Dermis microvascular lymphatic vessel endothelial cell (primary cell): ENCODE results near the gene COMT. TPM values are rescaled to one million over a fixed set of nuclear protein-coding genes. Genes with fewer than 3 reads are reported as not detected.
A peak's percentile ranks its signal among the peaks of the same experiment; 100 is the strongest.
"Not testable (repeated sequence)": the region's sequence is repeated elsewhere in the genome, so short reads cannot be mapped to it uniquely, and the experiment has no call there.

Source experiments
- DNase-seq, 2 donors: peaks; one replicate each; pipeline versions ENCODE4 v3.0.0 to v3.0.0-alpha.2; 2010; ENCODE audit warnings: low read depth in 2 of 2
- total RNA-seq: library from RNA; depleted of rRNA; stranded (reverse); fragments of >200 nt; gene quantifications from 2 replicates; pipeline ENCODE4 v1.2.1, GENCODE V29; 2014

COMT gene
- total RNA-seq, 1 donor from 2014 or later, result 253 TPM

DNA sequence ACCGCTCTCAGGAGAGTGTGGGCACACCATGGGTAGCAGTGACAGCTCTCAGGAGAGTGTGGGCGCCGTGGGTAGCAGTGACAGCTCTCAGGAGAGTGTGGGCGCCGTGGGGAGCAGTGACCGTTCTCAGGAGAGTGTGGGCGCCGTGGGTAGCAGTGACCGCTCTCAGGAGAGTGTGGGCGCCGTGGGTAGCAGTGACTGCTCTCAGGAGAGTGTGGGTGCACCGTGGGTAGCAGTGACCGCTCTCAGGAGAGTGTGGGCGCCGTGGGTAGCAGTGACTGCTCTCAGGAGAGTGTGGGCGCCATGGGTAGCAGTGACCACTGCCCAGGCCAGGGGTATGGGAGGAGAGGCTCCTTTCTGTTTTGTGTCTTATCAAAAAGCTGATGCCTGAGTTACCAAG, 33.7 kb upstream of the COMT start:
- not testable (repeated sequence) for DNase-seq

GRCh38 chr22:19909350-19910179, 32.0 kb upstream of the COMT start:
- DNase-seq, result peak; percentile 78 to 86

DNA sequence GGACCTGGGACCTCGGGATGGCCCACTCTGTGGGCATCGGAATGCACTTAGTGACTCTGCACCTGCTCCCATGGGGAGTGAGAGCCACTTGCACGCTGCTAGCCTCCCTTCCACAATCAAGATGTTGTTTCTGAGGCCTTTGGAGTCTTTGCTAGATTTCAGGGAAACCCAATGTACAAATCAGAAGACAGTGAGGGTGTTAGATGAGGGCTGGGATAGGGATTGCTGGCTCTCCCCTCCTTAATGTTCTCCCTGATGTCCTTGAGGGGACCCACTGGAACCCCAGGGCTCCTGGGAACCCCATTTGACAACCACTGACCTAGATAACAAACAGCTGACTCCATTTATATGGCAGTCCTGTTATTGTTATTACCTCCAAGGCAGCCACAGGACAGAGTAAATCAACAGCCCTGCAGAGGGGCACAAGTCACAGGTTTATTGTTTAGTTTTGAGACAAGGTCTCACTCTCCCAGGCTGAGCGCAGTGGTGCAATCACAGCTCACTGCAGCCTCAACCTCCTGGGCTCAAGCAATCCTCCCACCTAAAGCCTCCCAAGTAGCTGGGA, 31.3 kb upstream of the COMT start:
- no peak for DNase-seq

DNA sequence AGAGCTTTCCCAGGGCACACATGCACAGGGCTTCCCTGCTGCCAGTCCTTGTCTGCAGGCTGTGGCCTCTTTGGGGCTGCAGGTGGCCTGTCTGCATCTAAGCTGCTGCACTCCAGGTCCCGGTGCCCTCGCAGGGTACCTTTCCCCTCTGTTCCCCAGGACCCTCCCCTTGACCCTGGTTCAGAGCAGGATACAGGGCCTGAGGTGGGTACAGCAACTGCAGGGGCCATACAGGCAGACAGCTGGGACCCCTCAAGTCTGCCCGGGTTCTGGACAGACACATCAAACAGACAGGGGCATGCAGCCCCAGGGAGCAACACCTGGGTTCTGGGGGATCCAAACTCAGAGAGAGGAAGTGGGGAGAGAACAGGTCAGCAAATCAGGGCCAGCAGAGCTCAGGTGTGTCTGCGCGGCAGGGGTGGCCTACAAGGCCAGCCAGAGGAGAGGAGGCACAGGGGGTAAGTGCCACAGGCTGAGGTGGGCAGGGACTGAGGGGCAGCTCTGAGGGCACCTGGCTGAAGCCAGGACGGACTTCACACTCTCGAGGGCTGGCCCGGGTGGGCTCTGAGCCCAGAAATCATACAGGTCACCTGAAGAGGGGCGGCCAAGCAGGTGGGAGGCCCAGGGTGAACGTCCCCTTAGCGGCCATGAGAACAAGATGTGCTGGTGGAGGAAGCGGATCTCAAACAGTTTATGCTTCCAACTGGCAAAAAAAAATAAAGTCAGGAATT, 29.9 kb upstream of the COMT start:
- no peak for DNase-seq

DNA sequence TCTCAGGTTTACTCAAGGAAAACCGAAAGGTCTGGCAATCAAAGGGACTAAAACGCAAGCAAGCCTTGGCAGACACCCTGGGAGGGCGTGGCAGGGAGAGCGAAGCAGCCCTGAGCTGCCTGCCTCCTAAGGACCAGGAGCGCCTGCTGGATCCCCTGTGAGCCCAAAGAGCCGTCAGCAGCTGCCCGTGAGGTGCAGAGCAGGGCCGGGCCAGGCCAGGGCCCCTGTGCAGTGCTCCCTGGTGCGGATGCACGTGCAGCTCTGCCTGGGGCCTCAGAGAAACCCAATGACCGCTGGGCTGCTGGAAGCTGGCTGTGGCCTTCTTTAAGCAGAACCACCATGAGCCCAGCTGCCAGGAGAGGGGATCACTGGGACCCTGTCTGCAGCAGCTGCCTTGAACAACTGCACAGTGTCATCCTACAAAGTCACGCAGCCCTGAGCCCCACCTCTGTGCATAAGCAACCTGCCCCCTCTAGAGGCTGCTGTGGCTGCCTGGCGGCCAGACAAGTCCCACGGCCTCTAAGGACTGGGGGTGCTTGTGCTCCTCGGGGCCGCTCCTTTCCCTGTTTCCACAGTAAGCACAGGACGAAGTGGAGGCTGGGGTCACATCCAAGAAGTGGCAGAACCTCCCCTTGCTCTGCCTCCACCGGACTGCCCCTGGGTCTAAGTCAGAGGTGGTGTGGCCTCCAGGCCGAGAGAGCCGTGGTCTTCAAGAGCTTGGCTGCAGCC, 29.1 kb upstream of the COMT start:
- DNase-seq, result no peak

DNA sequence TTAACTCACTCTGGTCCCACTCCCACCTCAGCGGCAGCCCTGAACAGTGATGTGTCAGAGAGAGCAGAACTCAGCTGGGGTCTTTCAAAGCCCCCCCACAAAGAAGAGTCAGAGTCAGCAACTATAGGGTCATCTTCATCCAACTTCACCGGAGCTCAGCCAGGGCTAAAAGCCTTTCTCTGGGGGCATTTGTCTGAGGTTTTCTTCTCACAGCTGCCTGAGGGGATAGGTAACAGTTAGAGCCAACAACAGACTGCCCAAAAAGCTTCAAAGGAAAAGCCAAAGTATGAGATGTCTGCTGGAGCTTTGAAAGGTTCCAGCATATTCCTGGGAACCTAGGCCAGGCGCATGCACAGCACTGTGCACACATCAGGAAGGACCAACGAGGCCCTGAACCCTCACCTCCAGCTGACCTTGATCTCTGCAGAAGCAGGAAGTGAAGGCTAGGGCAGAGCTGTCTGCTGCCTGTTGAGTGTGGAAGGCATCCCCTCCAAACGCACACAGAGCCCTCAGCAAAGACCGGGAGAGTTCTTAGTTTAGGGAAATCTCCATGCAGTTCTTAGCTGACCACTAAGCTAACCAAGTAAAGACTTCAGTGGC, 28.1 kb upstream of the COMT start:
- DNase-seq, result no peak

GRCh38 chr22:19914201-19914943, 27.2 kb upstream of the COMT start:
- no peak for DNase-seq

DNA sequence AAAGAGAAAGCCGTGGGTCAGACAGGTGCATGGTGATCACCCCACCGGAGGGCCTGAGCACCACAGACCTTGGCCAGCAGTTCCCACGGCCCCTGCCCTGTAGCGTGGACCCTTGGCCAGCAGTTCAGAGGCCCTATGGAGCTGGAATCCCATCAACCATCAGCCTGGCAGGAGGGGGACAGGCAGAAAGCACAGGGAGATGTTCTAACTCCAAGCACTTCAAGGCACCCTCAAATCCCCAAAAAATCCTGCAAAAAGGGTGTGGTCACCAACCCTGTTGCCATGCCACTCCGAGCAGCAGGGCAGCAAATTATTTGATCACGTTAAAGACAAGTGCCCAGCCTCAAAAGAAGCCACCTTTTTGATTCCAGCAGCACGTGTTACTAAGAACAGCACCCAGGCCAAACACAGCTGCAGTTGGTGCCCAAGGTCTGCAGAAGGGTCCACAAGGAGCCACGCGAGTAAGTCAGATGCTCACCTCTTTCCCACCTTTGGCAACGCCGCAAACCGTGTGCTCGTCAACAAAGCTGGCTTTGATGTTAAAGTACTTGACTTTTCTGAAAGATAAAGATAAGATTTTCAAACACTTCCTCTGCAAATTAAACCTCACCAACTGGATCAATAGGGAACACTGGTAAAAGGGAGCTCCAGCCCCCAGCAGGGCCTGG, 26.2 kb upstream of the COMT start:
- DNase-seq, result no peak

- no peak for DNase-seq
Measured at GRCh38 chr22:19916006-19916405, 25.6 kb upstream of the COMT start.

- DNase-seq, result no peak
Measured at GRCh38 chr22:19916941-19917340, 24.6 kb upstream of the COMT start.

GRCh38 chr22:19917389-19918138, 24.0 kb upstream of the COMT start:
- no peak for DNase-seq

- DNase-seq, result no peak
Measured at GRCh38 chr22:19918332-19919106, 23.1 kb upstream of the COMT start.

DNA sequence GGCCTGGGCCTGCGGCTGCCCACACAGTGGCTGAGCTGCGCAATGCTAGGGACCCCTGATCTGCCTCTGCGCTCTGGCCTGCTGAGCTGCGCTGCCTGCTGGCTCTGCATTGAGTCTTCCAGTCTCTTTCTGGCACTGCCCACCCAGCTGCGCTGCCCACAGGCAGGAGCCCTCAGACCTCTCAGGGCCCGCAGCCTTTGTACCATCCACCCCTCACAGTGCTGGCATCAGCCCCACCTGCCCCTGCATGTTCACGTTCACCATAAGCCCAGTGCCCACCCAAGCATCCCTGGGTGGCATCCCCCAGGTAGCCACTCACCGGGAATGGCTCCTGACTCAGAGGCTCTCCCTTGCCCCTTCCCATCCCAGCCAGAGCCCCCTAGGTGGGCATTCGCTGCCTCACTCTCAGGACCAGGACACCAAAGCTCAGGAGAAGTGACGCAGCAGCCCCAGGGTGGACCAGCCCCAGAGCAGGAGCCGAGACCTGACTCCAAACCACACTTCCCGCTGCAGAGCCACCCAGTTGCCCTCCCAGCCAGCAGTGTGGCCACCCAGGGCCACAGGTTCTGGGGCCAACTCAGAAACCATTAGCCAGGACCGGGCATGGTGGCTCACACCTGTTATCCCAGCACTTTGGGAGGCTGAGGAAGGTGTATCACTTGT, 21.7 kb upstream of the COMT start:
- no peak for DNase-seq

DNA sequence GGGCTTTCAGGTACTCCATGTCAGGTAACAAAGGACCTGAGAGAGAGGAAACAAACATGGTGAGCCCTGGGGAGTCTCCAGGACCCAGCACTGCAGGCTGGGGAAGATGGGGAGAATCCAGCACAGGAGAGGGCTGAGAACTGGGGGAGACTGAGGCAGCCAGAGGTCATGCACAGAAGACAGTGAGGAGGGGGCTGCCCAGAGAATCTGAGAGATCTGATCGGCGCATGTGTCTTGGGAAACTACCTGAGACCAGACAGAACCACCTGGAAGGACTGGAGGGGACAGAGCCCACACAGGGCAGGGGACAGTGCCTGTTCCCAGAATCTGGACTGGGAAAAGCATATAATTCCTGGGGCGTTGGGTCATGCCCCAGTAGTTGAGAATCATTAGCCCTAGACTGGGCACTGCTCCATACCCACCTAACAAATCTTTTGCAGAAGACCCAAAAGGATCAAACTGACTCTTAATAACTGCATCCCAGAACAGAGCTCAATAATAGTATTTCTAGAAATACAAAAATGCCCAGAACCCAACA, 20.0 kb upstream of the COMT start:
- DNase-seq, result no peak

GRCh38 chr22:19923914-19924513, 17.6 kb upstream of the COMT start:
- DNase-seq, result no peak

DNA sequence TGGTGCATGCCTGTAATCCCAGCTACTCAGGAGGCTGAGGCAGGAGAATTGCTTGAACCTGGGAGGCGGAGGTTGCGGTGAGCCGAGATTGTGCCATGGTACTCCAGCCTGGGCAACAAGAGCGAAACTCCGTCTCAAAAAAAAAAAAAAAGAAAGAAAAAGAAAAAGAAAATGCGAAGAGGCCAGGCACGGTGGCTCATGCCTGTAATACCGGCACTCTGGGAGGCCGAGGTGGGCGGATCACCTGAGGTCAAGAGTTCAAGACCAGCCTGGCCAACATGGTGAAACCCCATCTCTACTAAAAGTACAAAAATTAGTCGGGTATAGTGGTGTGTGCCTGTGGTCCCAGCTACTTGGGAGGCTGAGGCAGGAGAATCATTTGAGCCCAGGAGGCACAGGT, 15.5 kb upstream of the COMT start:
- not testable (repeated sequence) for DNase-seq

DNA sequence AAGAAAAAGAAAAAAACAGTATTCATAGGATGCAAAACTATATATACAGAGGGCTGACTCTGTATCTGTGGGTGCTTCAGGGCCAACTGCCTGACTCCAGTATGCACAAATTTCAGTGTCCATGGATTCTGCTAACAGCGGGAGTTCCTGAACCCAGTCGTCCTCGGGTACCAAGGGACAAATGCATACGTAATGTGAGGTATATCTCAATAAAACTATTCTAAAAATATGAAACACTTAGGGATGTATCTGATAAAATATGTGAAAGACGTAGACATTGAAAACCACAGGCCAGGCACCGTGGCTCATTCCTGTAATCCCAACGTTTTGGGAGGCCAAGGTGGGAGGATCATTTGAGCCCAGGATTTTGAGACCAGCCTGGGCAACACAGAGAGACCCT, 13.9 kb upstream of the COMT start:
- no peak for DNase-seq

- no peak for DNase-seq
Measured at GRCh38 chr22:19928207-19928606, 13.4 kb upstream of the COMT start.
